ENCODE measurements around the gene ARID1A. TPM values are rescaled to one million over a fixed set of nuclear protein-coding genes. Genes with fewer than 3 reads are reported as not detected.

The ARID1A gene
- total RNA-seq, 4 donors from 2014 or later = 36.8 to 76.2 (median 44.5) TPM

- peak overlapping the region; percentile 96 to 99 (median 98) for H3K27ac ChIP-seq (replicated peaks in 1 of 4)
- H3K36me3 ChIP-seq = no peaks in the 10 kb centered on the region
- DNase-seq (ENCODE audit: extremely low spot score) = no peak
- under 1% methylated on average over 21 of the region's 30 CpGs for WGBS
- peak overlapping the region; percentile 80 to 95 (median 89) for H3K4me3 ChIP-seq
- intact Hi-C loops (cut with DNase I) = no loop called here
- no peaks in the 10 kb centered on the region for H3K9me3 ChIP-seq
- TF ChIP-seq POLR2AphosphoS5 (IDR thresholded peaks at IDR 0.05) (no peak), POLR2A (IDR thresholded peaks at IDR 0.05; ENCODE audit: low read depth) (no peak), CTCF (IDR thresholded peaks at IDR 0.05) (no peak), EP300 (IDR thresholded peaks at IDR 0.05) (no peak)
- peaks cover 0 to 4% (median 0%) of the 10 kb centered on the region in 4 donors for H3K27me3 ChIP-seq
- H3K4me1 ChIP-seq = peaks cover 62 to 72% (median 70%) of the 10 kb centered on the region in 4 donors
Measured at GRCh38 chr1:26697431-26697977, 1.7 kb downstream of the ARID1A start.

GRCh38 chr1:26697978-26698849 lies 2.4 kb downstream of the ARID1A start:
- 0% methylated on average over 8 of the region's 8 CpGs for WGBS
- H3K36me3 ChIP-seq = no peaks in the 10 kb centered on the region
- peaks cover 0 to 4% (median 0%) of the 10 kb centered on the region in 4 donors for H3K27me3 ChIP-seq
- TF ChIP-seq POLR2AphosphoS5 (IDR thresholded peaks at IDR 0.05) = peak; percentile 74 to 78
- peak in 1 of 3 experiments; percentile 3 for TF ChIP-seq CTCF (IDR thresholded peaks at IDR 0.05)
- TF ChIP-seq POLR2A (IDR thresholded peaks at IDR 0.05; ENCODE audit: low read depth) = no peak
- TF ChIP-seq EP300 (IDR thresholded peaks at IDR 0.05) = no peak
- DNase-seq (ENCODE audit: extremely low spot score) = no peak
- no peaks in the 10 kb centered on the region for H3K9me3 ChIP-seq
- peak overlapping the region; percentile 96 to 99 (median 98) for H3K27ac ChIP-seq (replicated peaks in 1 of 4)
- H3K4me3 ChIP-seq = peak overlapping the region; percentile 80 to 95 (median 89)
- intact Hi-C loops (cut with DNase I) = no loop called here
- peaks cover 69 to 75% (median 73%) of the 10 kb centered on the region in 4 donors for H3K4me1 ChIP-seq

GRCh38 chr1:26700711-26701110 lies 4.9 kb downstream of the ARID1A start:
- H3K27ac ChIP-seq (replicated peaks in 1 of 4) = peak overlapping the region in 2 of 4 donors; percentile 35 to 99
- intact Hi-C loops (cut with DNase I) = no loop called here
- TF ChIP-seq EP300 (IDR thresholded peaks at IDR 0.05) (no peak), CTCF (IDR thresholded peaks at IDR 0.05) (no peak), POLR2AphosphoS5 (IDR thresholded peaks at IDR 0.05) (no peak), POLR2A (IDR thresholded peaks at IDR 0.05; ENCODE audit: low read depth) (no peak)
- H3K4me1 ChIP-seq = peaks cover 75 to 80% (median 77%) of the 10 kb centered on the region in 4 donors
- no peaks in the 10 kb centered on the region for H3K27me3 ChIP-seq
- DNase-seq (ENCODE audit: extremely low spot score) = no peak
- no peaks in the 10 kb centered on the region for H3K36me3 ChIP-seq
- H3K9me3 ChIP-seq = no peaks in the 10 kb centered on the region
- no peak overlapping the region for H3K4me3 ChIP-seq

GRCh38 chr1:26701266-26701994 lies 5.6 kb downstream of the ARID1A start:
- no peaks in the 10 kb centered on the region for H3K36me3 ChIP-seq
- TF ChIP-seq CTCF (IDR thresholded peaks at IDR 0.05) = no peak
- TF ChIP-seq EP300 (IDR thresholded peaks at IDR 0.05) = no peak
- no peak for TF ChIP-seq POLR2AphosphoS5 (IDR thresholded peaks at IDR 0.05)
- no peak for TF ChIP-seq POLR2A (IDR thresholded peaks at IDR 0.05; ENCODE audit: low read depth)
- peak overlapping the region in 1 of 4 donors; percentile 6 for H3K4me3 ChIP-seq
- H3K27ac ChIP-seq (replicated peaks in 1 of 4) = peak overlapping the region in 2 of 4 donors; percentile 35 to 99
- no peak for DNase-seq (ENCODE audit: extremely low spot score)
- WGBS = 62% methylated on average over 5 of the region's 5 CpGs
- peaks cover 81 to 87% (median 84%) of the 10 kb centered on the region in 4 donors for H3K4me1 ChIP-seq
- no peaks in the 10 kb centered on the region for H3K9me3 ChIP-seq
- no peaks in the 10 kb centered on the region for H3K27me3 ChIP-seq
- intact Hi-C loops (cut with DNase I) = no loop called here

Data from esophagus muscularis mucosa (tissue), 4 donors.